H1 (cell line): ENCODE results near the gene RALGAPA2. TPM values are rescaled to one million over a fixed set of nuclear protein-coding genes. Genes with fewer than 3 reads are reported as not detected.

Source experiments
- CTCF ChIA-PET: fragments of 300-600 bp; sonication (Branson Sonifier 250); formaldehyde crosslinking; loops from one replicate; lab custom pipeline; 2021; ENCODE audit not compliant: partially characterized antibody; lab: Charles Lee
- POLR2A ChIA-PET: fragments of 300-600 bp; sonication (Branson Sonifier 250); formaldehyde crosslinking; loops from one replicate; lab custom pipeline; 2021; ENCODE audit warnings: inconsistent platforms; ENCODE audit not compliant: partially characterized antibody; lab: Charles Lee
- DNase-seq, 2 experiments: peaks; one replicate each; pipeline versions ENCODE4 v3.0.0 to v3.0.0-alpha.2; 2010 to 2022; ENCODE audit warnings: low spot score in 2 of 2, low read depth in 1 of 2, mixed read lengths in 1 of 2
- FAIRE-seq: peaks from 2 replicates; lab custom pipeline; 2011; peaks lifted over from hg19 to GRCh38; lab: Jason Lieb, UNC
- H2AFZ ChIP-seq: 2 replicates; pipeline ENCODE4 v1.8.1; 2012; ENCODE audit warnings: low read length, inconsistent platforms
- H2AK5ac ChIP-seq: 2 replicates; pipeline ENCODE4 v1.6.1; 2013; ENCODE audit warnings: low read depth, low read length
- H2BK120ac ChIP-seq: replicated peaks from 2 replicates; pipeline ENCODE3; 2013; ENCODE audit warnings: low read depth, low read length, inconsistent platforms
- H2BK12ac ChIP-seq: 2 replicates; pipeline ENCODE4 v1.6.1; 2013; ENCODE audit warnings: low read depth, low read length
- H2BK15ac ChIP-seq: 2 replicates; pipeline ENCODE4 v1.6.1; 2013; ENCODE audit warnings: low read length
- H2BK20ac ChIP-seq: 2 replicates; pipeline ENCODE4 v1.6.1; 2013; ENCODE audit warnings: low read length
- H2BK5ac ChIP-seq: 2 replicates; pipeline ENCODE4 v1.6.1; 2013; ENCODE audit warnings: low read depth, low read length
- H3K14ac ChIP-seq: 2 replicates; pipeline ENCODE4 v1.6.1; 2013; ENCODE audit warnings: inconsistent platforms; ENCODE audit not compliant: insufficient read length
- H3K18ac ChIP-seq: 2 replicates; pipeline ENCODE4 v1.6.1; 2013; ENCODE audit warnings: low read length; ENCODE audit errors: extremely low read depth
- H3K23ac ChIP-seq: 2 replicates; pipeline ENCODE4 v1.6.1; 2013; ENCODE audit warnings: inconsistent platforms; ENCODE audit not compliant: insufficient read length
- H3K23me2 ChIP-seq: 2 replicates; pipeline ENCODE4 v1.6.1; 2013; ENCODE audit warnings: low read depth, low read length
- H3K27ac ChIP-seq: 2 replicates; pipeline ENCODE4 v1.6.1; 2011; ENCODE audit warnings: low read depth, low read length, inconsistent platforms
- H3K27me3 ChIP-seq, 4 experiments: replicated peaks in 1 of 4; 1 replicate in 1 of 4; 2 replicates in 3 of 4; pipeline versions ENCODE4 v1.6.1 to v1.8.1; 2011 to 2013; ENCODE audit warnings: low read length in 3 of 4, mild to moderate bottlenecking in 3 of 4, inconsistent platforms in 2 of 4, mixed read lengths in 2 of 4, moderate library complexity in 1 of 4; ENCODE audit not compliant: control insufficient read depth in 3 of 4, insufficient read depth in 3 of 4; ENCODE audit errors: extremely low read depth in 1 of 4
- H3K36me3 ChIP-seq, 4 experiments: 2 replicates each; pipeline versions ENCODE4 v1.6.1 to v1.8.1; 2011 to 2013; ENCODE audit warnings: mild to moderate bottlenecking in 4 of 4, low read length in 3 of 4, moderate library complexity in 2 of 4, control low read depth in 1 of 4, inconsistent platforms in 1 of 4; ENCODE audit not compliant: insufficient read depth in 4 of 4, control insufficient read depth in 2 of 4
- H3K4ac ChIP-seq: replicated peaks from 2 replicates; pipeline ENCODE3; 2013; ENCODE audit warnings: low read length, low read depth, mixed read lengths, inconsistent platforms; ENCODE audit not compliant: insufficient read length
- H3K4me1 ChIP-seq, 4 experiments: replicated peaks in 1 of 4; 1 replicate in 1 of 4; 2 replicates in 3 of 4; pipeline versions ENCODE4 v1.6.1 to v1.8.1; 2011 to 2013; ENCODE audit warnings: low read length in 3 of 4, inconsistent platforms in 2 of 4, mixed read lengths in 1 of 4; ENCODE audit not compliant: insufficient read depth in 4 of 4, control insufficient read depth in 3 of 4
- H3K4me2 ChIP-seq, 2 experiments: 2 replicates each; pipeline versions ENCODE4 v1.6.1 to v1.8.1; 2011 to 2013; ENCODE audit warnings: low read depth in 2 of 2, low read length in 2 of 2, control low read depth in 1 of 2, inconsistent platforms in 1 of 2, mild to moderate bottlenecking in 1 of 2; ENCODE audit not compliant: insufficient read depth in 1 of 2
- H3K4me3 ChIP-seq, 4 experiments: fragments of 200-600, 300-600 bp in 1 of 4; sonication (generic), shearing (Covaris generic), sonication (Bioruptor Twin) in 1 of 4; 2 replicates each; pipeline versions ENCODE4 v1.5.1 to v1.8.1; 2011 to 2016; ENCODE audit warnings: low read length in 4 of 4, low read depth in 3 of 4, control low read depth in 2 of 4, inconsistent platforms in 2 of 4, mild to moderate bottlenecking in 2 of 4, mixed read lengths in 1 of 4, moderate library complexity in 1 of 4; ENCODE audit not compliant: insufficient read depth in 2 of 4; ENCODE audit errors: extremely low read depth in 1 of 4
- H3K56ac ChIP-seq: replicated peaks from 2 replicates; pipeline ENCODE3; 2013; ENCODE audit warnings: low read depth, mild to moderate bottlenecking, mixed read lengths, low read length, inconsistent platforms; ENCODE audit not compliant: insufficient read length
- H3K79me1 ChIP-seq: 2 replicates; pipeline ENCODE4 v1.6.1; 2013; ENCODE audit warnings: low read depth, low read length, control low read depth
- H3K79me2 ChIP-seq, 2 experiments: 2 replicates each; pipeline versions ENCODE4 v1.6.1 to v1.8.1; 2012 to 2013; ENCODE audit warnings: low read length in 2 of 2, mild to moderate bottlenecking in 2 of 2, inconsistent platforms in 1 of 2; ENCODE audit not compliant: insufficient read depth in 2 of 2, control insufficient read depth in 1 of 2
- H3K9ac ChIP-seq, 4 experiments: replicated peaks in 1 of 4; 1 replicate in 1 of 4; 2 replicates in 3 of 4; pipeline versions ENCODE4 v1.6.1 to v1.8.1; 2011 to 2013; ENCODE audit warnings: low read depth in 3 of 4, low read length in 3 of 4, control low read depth in 2 of 4, mild to moderate bottlenecking in 2 of 4, moderate library complexity in 2 of 4, inconsistent platforms in 1 of 4; ENCODE audit errors: extremely low read depth in 1 of 4
- H3K9me3 ChIP-seq, 2 experiments: 2 replicates each; pipeline versions ENCODE4 v1.6.1 to v1.8.1; 2012 to 2013; ENCODE audit warnings: mild to moderate bottlenecking in 2 of 2, moderate library complexity in 2 of 2, control low read depth in 1 of 2, inconsistent platforms in 1 of 2, low read depth in 1 of 2, low read length in 1 of 2, mixed read lengths in 1 of 2; ENCODE audit not compliant: insufficient read depth in 2 of 2
- H4K20me1 ChIP-seq, 2 experiments: replicated peaks in 1 of 2; 2 replicates each; pipeline versions ENCODE3 to v1.8.1; 2011 to 2013; ENCODE audit warnings: inconsistent platforms in 2 of 2, low read length in 2 of 2, mild to moderate bottlenecking in 1 of 2; ENCODE audit not compliant: insufficient read depth in 2 of 2, control insufficient read depth in 1 of 2
- H4K5ac ChIP-seq: 2 replicates; pipeline ENCODE4 v1.6.1; 2013; ENCODE audit warnings: low read length, low read depth, mixed read lengths, inconsistent platforms; ENCODE audit not compliant: insufficient read length
- H4K8ac ChIP-seq: 2 replicates; pipeline ENCODE4 v1.8.0; 2013; ENCODE audit warnings: mild to moderate bottlenecking, moderate library complexity, low read length, inconsistent platforms; ENCODE audit not compliant: insufficient read depth; ENCODE audit errors: extremely low read depth
- H4K91ac ChIP-seq: replicated peaks from 2 replicates; pipeline ENCODE3; 2013; ENCODE audit warnings: low read length, mixed read lengths, inconsistent platforms; ENCODE audit not compliant: insufficient read length
- SP4 ChIP-seq: IDR thresholded peaks from 2 replicates; pipeline ENCODE4 v1.6.1; 2012; ENCODE audit warnings: low read length, inconsistent platforms
- TAF7 ChIP-seq: optimal IDR thresholded peaks from 2 replicates; pipeline ENCODE3; 2011; ENCODE audit warnings: low read depth, mild to moderate bottlenecking, inconsistent platforms, low read length, moderate library complexity, borderline replicate concordance
- WGBS, 2 experiments: shearing (Covaris generic) in 1 of 2; methylation state at CpG; one replicate each; pipeline versions ENCODE4 v1.1.6 to v1.1.7; 2013 to 2015; ENCODE audit warnings: low lambda C conversion rate in 2 of 2, mixed read lengths in 2 of 2, inconsistent platforms in 1 of 2, low coverage in 1 of 2, missing lambda C conversion rate in 1 of 2; ENCODE audit not compliant: insufficient replicate concordance in 2 of 2, insufficient coverage in 1 of 2, insufficient read length in 1 of 2; ENCODE audit errors: extremely low coverage in 1 of 2, missing lambda C conversion rate in 1 of 2; 5-methylcytosine and 5-hydroxymethylcytosine counted together
- polyA plus RNA-seq, 7 experiments: library from polyadenylated mRNA; depleted of rRNA in 3 of 7; stranded (reverse) in 5 of 7; unstranded in 2 of 7; fragments of >200 nt in 5 of 7; fragments of 200-250 nt in 2 of 7; gene quantifications; 1 replicate in 5 of 7; 2 replicates in 1 of 7; 4 replicates in 1 of 7; pipeline versions ENCODE4 v1.2.1 to v1.2.3, GENCODE V29; 2011 to 2013; ENCODE audit warnings: missing spikeins in 2 of 7, mixed read lengths in 2 of 7
- total RNA-seq: library from RNA; stranded (reverse); fragmentation: NEBNext Ultra II Directional; extraction: Animal tissue kit (Norgen Biotek cat#: 25700); gene quantifications from 2 replicates; pipeline ENCODE4 v1.2.1, GENCODE V29; 2021
- TF ChIP-seq, protein P1 (sequence below): IDR thresholded peaks from 2 replicates; pipeline ENCODE4 v1.6.1; 2011; ENCODE audit warnings: low read depth, mild to moderate bottlenecking, low read length; ENCODE audit not compliant: insufficient read depth

RALGAPA2 gene
- total and polyA plus RNA-seq, 2 of the 8 experiments (the other 6 are each of a cell fraction or from before 2014, with no cell fraction given) = 5.1 to 25.5 TPM

- Histone ChIP-seq H2BK12ac (no peak overlapping the region), H2BK15ac (no peak overlapping the region), H3K9ac (no peak overlapping the region), H3K56ac (no peak overlapping the region), H3K27ac (no peak overlapping the region), H2BK5ac (no peak overlapping the region), H3K27me3 (no peaks in the 10 kb centered on the region; a peak in 1 of 7 replicates), H3K18ac (no peak overlapping the region), H3K4me3 (peak overlapping the region in 1 of 4 experiments; percentile 20; a peak in 1 of 8 replicates), H2BK20ac (no peak overlapping the region), H3K36me3 (no peaks in the 10 kb centered on the region; a peak in 2 of 8 replicates), H3K23ac (no peak overlapping the region), H2BK120ac (no peak overlapping the region)
- POLR2A ChIA-PET = no interaction called here
- WGBS, 2 experiments = 74% methylated on average over 3 of the region's 3 CpGs; no CpG with 5 or more reads in 1 of the 2 experiments
- FAIRE-seq = no peak
- TF ChIP-seq SP4 = no peak
- TF ChIP-seq TAF7 = no peak
- TF ChIP-seq, protein P1, sequence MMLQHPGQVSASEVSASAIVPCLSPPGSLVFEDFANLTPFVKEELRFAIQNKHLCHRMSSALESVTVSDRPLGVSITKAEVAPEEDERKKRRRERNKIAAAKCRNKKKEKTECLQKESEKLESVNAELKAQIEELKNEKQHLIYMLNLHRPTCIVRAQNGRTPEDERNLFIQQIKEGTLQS = no peak
- TF ChIP-seq, all 59 proteins: peak for 0
- Histone ChIP-seq H3K4me1 (peaks cover 0 to 14% (median 3%) of the 10 kb centered on the region in 4 experiments; a peak in 4 of 7 replicates), H4K5ac (no peak overlapping the region), H4K8ac (no peak overlapping the region), H3K4ac (no peak overlapping the region), H3K79me2 (0 out of 4 replicates have a peak, but pooled peaks cover 0 to 3% of the 10 kb centered on the region in 2 experiments), H3K9me3 (no peaks in the 10 kb centered on the region), H3K4me2 (peak overlapping the region; percentile 37 to 43; a peak in 2 of 4 replicates), H3K79me1 (no peaks in the 10 kb centered on the region), H3K23me2 (no peaks in the 10 kb centered on the region; the same call in 1 of the 2 replicates), H3K14ac (no peak overlapping the region), H4K20me1 (peaks cover 2 to 4% of the 10 kb centered on the region in 2 experiments), H2AK5ac (no peak overlapping the region), H2AFZ (no peak overlapping the region), H4K91ac (no peak overlapping the region)
- CTCF ChIA-PET = interaction anchor here (0.9 to 2.7 kb wide), 10 partner anchors 10 to 167 kb away, joined by 3 to 10 read pairs (median 3); no protein-coding TSS in a partner anchor
- no peak for DNase-seq
These were observed 46.7 kb downstream of the RALGAPA2 start for GRCh38 chr20:20665606-20666332.
